Muscle of arm (tissue), 12 donors: ENCODE measurements around the gene OPRD1. TPM values are rescaled to one million over a fixed set of nuclear protein-coding genes. Genes with fewer than 3 reads are reported as not detected.

Experiments
- DNase-seq: peaks from one replicate; pipeline ENCODE4 v3.0.0-alpha.2; 2013
- polyA plus RNA-seq, 12 donors: library from polyadenylated mRNA; unstranded; fragments of 120-200 nt; gene quantifications; one replicate each; pipeline ENCODE4 v1.2.1, GENCODE V29; 2013; ENCODE audit not compliant: insufficient read length in 12 of 12

Gene OPRD1
- polyA plus RNA-seq, 12 donors = 0.14 to 1.4 (median 0.38) TPM; not detected in 1

DNA sequence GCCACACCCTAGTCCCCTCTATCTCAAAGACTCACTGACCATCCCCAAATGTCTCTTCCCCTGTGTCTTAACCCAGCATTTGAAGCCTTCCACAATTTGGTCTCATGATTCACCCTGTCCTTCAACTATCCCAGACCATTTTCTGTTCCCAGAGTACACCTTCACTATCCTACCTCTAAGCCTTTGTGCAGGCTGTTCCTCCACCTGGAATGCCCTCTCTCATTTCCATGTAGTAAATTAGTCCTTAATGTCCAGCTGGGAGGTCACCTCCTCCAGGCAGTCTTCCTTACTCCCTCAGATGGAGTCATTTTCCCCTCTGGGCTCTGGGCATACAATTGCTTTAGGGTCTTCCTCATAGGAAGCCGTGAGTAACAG is 71.3 kb downstream of the OPRD1 start:
- no peak for DNase-seq

DNA sequence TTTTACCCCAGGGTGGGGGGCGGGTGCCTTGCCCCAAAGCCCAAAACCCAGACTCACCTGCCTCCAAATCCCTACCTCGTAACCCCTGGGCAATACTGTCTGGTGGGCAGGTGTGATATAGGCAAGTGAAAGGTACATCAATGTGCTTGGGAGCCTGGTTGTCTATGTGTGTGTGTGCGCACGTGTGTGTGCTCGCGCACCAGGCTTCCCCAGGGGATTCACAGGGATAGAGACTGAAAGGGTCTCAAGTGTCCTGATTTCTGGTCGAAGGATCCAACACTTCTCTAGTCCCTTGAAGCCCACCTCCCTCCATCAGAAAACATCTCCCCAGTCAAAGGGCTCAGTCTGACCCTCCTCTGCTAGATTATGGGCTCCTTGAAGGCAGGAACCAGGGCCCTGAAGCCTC is 73.5 kb downstream of the OPRD1 start:
- DNase-seq = no peak

DNA sequence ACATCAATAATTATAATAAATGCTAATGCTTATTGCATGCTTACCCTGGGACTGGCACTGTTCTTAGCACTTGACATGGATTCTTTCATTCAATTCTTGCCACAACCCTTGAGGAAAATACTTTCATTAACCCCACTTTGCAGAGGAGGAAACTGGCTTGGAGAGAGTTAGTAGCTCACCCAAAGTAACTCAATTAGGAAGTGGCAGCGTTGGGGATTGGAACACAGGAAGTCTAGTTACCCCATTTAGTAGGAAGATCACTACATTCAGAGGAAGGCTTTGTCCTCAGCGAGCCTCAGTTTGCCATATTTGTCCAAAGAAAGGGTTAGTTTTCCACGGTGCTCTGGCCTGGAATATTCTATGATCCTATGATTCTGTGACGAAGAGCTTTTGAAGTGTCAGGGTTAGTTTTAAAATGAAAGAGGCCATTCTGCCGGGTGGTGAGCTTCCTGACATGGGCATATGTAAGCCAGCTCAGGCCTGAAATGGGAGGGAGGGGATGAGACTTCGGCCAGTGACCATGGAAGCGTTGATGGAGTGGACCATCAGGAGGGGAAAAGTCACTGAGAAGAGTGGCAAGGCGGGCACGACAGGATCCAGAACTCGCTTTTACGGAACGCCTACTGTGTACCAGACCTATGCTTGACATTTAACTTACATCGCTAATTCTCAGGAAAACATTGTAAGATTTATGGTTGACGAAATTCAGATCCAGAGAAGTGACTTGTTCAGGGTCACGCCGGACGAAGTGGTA is 74.2 kb downstream of the OPRD1 start:
- DNase-seq = no peak

DNA sequence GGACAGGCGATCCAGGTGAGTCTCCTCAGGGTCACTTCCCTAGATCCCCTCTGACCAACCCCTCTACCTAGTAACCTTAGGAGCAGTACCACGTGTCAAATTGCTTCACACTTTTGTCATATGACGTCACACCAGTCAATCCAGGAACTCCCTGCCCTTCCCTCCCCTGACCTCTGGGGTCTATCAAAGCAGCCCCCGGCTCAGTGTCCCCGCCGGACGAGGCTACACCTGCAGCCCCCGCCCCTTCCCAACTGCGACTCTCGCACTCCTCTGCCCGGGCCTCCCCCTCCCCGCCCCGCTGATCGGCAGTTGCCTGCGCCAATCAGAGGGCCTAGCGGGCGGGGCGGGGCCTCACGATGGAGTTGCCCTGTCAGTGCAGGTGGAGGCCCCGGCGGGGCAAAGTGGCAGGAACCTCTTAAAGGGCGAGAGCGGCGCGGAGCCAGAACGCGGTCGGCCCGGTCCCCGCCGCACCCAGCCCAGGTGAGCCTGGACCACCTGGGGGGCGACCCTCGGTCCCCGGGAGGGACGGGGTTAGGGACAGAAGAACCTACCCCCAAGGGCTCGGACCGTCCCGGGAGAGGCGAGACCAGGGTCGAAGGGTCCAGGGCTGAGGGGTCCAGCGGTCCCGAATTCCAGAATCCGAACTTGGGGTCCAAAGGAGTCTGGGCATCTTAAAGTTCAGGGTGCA is 74.9 kb downstream of the OPRD1 start:
- peak; percentile 54 for DNase-seq

DNA sequence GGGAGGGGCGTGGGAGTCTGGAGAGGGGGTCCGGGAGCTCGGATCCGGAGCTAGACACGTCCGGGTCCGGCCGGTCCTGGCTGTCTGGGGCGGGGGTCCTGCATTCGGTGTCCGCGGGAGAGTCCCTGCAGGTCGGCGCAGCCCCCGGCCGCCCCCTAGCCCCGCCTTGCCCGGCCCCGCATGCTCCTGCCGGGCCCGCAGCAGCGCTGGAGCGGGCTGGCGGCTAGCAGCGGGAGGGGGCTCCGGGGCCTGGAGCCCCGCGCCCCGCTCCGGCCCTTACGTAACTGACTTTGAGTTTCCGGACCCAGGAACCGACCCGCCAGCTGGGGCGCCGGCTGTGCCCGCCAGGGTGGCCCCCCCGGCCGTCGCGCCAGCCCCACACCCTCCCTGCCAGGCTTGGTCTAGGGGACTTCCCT is 75.5 kb downstream of the OPRD1 start:
- DNase-seq = no peak

DNA sequence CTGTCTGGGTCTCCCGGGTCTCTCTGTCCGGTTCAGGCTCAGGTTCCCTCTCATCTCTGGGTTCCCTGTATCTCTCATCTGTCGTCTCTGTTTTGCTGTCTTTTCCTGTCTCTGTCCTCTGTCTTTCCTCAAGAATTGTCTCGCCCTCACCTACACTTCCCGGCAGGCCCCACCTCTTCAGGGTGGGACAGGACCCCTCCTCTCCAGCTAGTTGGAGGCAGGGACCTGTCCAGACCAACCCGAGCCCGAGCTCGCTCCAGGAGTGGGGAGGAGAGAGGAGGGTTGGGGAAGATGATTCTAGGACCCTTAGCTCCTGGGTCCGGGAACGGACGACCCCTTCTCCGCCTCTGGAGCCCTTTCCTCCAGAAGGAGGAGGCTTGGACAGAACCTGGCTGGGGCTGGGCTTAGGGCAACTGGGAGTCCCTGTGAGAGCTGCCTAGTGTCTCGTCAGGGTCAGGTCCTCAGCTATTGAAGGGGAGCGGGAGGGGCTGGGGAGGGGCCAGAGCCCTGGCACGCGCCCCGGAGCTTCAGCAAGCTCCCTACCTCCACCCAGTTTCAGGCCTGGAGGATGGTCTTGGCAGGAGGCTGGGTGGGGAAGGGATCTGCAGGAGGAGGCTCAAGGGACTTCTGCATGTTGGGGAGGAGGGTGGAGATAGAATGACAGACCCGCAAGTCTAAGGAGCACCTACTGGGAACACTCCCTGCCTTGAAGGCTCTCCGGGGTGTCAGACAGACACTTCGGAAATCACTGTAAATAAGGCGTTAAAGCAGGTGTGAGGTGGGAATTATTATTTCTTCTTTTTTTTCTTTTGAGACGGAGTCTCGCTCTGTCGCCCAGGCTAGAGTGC is 76.1 kb downstream of the OPRD1 start:
- peak; percentile 26 for DNase-seq

DNA sequence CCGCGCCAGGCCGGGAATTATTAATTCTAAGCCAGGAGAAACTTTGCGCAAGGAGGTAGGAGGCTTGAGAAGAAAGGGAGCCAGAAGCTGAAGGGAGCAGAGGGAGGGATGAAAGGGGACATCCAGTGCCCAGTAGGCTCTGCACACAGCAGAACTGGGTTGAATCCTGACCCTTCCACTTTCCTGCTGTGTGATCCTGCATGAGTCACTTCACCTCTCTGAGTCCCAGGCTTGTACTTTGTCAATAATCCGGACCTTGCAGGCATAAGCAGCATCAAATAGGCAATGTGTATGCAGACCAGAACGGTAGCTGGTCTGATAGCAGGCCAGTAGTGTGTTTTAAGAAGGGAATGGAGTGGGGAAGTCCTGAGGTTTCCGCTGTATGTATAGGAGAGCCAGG is 76.9 kb downstream of the OPRD1 start:
- no peak for DNase-seq

DNA sequence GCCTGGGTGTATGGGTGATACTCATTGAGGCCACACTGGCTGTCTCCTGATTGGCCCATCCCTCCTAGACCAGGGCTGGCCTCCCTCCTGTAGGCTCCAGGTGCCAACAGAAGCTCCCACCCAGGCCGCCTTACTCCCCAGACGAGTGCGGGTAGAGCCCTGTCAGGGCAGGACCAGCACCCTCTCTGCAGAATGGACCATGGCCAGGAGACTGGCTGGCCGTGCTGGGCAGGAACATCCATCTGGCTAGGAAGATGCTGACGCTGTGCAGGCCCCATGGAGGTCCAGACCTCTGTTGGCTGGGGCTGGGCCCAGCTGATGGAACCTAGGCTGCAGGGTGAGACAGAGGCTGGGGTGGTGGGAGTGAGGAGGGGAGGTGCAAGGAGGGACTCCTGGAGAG is 77.4 kb downstream of the OPRD1 start:
- no peak for DNase-seq

DNA sequence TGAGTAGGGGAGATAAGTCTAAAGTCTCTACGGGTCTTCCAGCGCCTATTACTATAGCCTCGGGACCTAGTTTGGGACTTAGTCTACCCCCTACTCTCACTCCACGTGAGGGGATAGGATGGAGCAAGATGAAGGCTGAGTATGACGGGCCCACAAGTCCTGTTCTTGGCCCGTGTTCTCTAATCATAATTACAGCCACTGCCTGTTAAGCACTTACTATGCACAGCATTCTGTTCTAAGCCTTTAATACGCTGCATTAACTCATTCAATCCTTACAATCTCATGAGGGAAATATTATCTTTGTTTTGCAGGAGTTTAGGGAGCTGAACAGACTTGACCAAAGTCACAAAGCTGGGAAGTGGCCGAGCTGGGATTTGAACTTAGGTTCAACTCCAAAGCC is 78.5 kb downstream of the OPRD1 start:
- no peak for DNase-seq

DNA sequence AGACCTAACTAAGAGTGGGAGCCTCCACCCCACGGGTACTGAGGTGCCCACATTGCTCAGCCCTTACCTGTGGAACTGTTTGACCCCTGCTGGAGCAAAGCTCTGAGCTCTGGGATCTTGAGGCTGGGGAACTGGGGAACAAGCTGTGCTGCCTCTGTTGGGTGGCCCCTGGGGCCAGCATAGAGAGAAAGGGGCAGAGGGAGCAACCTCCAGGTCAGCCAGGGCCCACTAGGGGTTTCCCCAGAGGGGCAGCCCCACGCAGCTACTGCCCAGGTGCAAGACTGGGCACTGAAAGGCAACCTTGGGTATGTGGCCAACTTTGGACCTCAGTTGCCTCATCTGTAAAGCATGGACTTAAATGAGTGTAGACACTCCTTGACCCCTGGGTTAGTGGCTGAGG is 78.9 kb downstream of the OPRD1 start:
- no peak for DNase-seq

DNA sequence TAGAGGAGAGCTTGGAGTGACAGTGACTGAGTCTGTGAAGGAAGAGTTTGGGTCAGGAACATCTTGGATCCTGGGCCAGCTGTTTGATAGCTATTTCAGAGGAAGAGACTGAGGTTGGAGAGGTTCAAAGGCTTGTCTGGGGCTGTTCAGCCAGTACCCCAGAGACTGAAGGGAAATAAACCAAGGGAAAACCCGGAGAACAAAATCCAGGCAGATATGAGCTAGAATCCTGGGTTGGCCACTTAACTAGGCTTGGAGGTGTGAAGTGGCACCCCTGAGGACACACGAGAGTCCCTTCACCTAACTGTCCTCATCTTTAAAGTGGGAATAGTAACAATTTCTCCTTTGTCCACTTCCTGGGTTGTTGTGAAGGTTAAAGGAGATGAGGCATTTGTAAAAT is 79.3 kb downstream of the OPRD1 start:
- DNase-seq = no peak

DNA sequence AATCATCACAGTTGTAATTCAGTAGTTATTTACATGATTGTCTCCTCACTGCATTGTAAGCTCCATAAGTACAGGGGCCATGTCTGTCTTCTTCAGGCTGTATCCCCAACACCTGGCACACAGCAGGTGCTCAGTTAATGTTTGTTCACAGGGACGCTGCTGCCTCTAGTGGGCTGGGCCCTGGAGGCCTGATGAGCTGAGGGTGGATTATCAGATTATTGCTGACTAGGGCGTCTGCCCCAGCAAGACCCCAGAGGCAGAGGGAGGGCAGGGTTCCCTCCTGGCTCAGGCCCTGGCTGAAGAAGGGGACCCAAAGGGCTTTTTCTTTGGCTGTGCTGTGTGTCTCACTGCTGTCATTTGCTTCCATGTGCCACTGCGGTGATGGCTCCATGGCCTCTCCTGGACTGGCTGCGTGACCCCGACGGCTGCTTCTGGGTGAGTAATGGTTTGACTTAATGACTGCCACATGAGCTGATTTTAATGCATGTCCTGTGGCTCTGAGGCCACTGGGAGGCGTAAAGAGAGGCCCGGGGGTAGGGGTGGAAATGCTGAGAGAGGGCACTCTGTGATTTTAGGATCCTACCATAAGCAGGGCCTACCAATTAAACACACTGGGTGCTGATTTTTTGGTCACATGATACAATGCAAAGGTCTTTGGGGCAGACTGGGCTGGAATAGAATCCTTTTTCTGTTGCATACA is 81.6 kb downstream of the OPRD1 start:
- DNase-seq = no peak

DNA sequence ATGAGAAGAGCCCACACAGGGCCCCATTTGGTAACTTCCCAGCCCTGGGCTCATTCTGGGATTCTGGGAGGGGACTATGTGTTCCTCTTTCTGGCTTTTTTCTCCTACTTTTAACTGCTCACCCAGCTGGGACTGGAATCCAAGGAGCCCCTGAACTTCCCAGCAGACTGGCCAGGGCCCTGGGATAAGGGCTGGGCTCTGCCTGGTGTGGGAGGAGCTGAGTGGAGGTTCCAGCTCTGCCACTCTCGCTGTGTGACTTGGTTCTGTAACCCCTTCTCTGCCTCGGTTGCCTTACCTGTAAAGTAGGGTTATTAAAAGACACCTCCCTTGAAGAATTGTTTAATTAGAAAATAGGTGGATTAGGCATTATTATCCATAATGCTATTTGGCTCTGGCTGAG is 82.8 kb downstream of the OPRD1 start:
- no peak for DNase-seq

DNA sequence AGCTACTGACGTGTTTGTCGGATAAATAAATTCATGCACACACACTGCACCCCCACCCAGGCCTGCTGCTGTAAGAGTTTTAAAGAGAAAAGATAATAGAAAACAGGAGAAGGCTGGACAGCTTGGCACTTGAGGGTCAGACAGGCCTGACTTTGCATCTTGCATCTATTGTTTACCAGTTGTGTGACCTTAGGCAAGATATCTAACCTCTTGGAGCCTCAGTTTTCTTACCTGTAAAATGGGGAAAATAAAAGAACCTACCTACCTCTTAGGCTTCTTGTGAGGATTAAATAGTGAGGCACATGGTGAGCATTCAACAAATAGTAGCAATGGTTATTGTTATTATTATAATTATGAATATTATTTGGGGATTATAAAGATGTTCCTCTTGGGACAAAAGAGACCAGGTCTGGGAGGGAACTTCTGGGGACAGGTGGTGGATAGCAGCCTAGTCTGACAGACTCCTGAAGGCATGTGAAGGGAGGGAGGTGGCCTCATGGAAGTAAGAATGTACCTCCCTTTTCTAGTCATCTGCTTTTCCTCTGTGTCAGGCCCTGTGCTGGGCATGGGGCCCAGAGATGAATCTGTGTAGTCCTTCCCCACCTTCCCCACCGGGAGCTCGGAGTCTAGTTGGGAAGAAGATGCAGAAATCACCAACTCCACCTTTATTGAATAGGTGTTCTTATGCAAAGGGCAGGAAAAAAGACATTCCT is 84.1 kb downstream of the OPRD1 start:
- DNase-seq = no peak

DNA sequence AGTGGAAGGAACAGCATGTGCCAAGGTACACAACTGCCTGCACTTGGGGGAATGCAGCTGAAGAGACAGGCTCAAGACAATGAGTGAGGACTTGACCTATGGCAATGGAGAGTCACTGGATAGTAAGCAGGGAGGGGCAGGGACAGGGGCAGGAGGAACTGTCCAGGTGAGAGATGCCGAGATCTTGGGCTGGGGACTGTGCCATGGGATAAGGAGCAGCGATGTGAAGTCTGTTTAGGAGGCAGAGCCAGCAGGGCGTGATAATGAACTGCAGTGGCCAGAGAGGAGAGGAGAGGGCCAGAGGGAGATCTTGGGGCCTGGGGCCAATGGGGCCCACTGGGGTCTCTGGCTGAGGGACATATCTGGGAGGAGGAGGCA is 84.6 kb downstream of the OPRD1 start:
- no peak for DNase-seq

DNA sequence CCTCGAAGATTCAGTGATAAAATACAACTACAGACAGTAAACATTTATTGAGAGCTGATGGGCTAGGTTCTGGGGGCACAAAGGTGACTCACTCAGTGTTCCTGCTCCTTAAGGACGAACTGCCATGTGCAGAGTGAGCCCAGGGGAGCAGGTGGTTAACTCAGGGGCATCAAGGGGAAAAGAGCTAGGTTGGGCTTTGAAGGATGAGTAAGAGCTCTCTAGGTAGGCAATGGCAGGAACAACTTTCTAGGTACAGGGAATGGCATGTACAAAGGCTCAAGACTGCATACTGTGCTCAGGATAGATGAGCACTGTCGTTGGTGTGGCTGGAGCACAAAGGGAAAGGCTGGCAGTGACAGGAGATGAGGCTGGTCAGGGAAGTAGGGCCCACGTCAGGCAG is 85.8 kb downstream of the OPRD1 start:
- DNase-seq = no peak

DNA sequence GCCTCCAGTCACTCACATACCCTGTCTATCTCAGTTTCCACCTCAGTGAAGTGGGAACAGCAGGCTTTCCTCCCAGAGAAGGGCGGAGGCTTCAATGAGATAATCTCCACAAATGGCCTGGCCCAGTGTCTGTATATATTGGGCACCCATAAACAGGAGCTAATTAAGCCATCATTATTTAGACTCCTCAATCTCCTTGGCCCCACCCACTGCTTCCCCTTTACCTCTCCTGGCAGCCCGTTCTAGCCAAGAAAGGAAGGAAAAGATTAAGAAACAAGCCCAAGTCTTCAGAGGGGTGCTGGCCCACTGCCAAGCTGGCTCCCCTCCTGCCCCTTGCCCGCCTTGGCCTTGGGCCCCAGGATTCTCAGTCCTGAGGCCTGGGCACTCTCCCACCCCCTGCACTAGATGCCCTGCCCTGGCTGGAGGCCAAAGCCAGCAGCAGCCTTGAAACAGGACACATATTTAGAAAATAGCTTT is 86.5 kb downstream of the OPRD1 start:
- DNase-seq = no peak

DNA sequence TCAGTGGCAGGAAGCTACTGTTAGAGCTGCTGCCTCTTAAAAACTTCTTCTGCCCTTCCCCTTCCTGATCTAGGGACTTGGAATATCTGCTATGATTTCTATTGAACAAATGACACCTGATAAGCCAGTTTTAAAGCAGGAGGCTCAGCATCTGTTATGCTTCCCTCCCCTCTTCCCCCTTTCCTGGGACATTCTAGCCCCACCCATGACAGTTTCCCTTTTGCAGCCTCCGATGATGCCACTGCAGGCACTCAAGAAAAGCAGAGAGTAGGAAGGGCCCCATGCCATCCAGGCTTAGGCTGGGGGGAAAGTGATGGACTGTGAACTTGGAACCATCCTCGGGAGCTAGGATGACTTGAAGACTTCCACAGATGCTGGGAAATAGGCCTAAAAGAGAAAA is 87.3 kb downstream of the OPRD1 start:
- no peak for DNase-seq

DNA sequence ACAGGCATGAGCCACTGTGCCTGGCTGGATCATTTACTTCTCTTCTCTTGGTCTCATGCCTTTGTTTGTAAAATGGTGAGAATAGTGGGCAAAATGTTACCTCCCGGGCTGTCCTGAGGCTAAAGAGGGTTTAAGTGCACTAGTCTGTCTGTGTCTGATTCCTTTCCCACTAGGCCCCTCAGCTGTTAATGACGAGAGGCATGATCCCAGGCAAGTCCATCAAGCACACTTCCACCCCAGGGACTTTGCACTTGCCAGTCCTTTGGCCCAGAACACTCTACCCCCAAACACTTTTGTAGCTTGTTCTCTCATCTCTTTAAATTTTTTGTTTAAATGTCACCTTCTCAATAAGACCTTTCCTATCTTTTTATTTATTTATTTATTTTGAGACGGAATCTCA is 88.6 kb downstream of the OPRD1 start:
- no peak for DNase-seq

DNA sequence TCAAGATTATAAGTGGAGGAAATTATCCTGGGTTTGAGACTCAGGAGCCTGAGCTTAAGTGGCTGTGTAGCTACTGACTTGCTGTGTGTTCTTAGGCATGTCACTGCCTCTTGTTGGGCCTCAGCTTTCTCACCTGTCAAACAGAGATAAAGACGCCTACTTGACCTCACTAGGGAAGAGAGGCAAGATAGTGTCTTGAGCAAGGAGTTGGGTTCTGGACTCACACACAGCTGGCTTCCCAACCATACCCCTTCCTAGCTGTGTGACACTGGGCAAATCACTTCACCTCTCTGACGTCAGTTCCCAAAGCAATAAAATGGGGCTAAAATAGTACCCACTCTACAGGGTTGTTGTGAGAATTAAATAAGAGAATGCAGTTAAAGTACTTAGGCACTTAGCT is 90.8 kb downstream of the OPRD1 start:
- DNase-seq = no peak

DNA sequence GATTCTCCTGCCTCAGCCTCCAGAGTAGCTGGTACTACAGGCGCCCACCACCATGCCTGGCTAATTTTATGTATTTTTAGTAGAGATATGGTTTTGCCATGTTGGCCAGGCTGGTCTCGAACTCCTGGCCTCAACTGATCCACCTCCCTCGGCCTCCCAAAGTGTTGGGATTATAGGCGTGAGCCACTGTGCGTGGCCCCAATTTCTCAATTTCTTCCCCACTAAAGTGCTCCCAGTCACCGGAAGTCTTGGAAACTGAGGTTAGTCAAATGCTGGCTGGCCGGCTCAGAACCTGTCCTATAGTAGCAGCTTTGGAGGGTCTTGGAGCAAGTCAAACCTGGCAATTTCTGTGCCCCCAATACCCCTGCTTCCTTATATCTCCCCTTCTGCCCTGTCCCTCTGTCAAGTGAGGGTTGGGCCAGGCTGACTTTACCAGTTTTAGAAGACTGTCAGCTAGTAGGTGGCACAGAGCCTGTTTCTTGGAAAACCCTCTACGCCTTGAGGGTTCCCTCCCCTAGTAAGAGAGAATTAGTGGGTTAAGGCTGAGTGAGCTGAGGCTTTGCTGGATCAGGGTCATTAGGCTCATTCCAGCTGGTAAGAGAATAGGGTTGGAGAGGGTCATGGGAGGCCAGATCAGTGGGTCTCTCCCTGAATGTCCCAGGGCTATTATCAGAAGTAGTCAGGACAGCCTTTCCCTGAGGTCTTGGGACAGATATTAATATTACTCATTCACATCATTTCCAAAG is 94.1 kb downstream of the OPRD1 start:
- DNase-seq = no peak
